SKM-1 (cell line): ENCODE measurements around the gene FBXO31.

ENCODE experiments used
- DNase-seq: peaks from one replicate; lab custom pipeline; 2025; ENCODE audit not compliant: unreplicated experiment; lab: John Stamatoyannopoulos, UW

FBXO31 gene

DNA sequence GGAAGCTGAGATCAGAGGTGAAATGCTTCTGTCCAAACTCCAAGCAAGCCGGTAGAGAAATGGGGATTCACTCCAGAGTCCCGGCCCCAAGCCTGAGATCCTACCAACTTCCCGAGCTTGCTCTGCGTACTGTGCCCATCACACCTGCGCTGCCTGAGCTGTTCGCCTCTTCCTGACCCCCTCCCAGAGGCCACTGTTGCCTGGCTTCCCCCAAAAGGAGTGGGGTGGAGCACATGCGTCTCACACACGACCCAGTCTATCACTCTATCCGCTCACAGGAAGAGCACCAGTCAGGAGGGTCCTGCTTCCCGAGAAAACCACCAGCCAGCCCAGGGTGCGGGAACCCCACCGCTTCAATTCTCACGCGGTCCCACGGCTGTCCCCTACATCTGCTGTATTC is 52.9 kb downstream of the FBXO31 start:
- no peak for DNase-seq

DNA sequence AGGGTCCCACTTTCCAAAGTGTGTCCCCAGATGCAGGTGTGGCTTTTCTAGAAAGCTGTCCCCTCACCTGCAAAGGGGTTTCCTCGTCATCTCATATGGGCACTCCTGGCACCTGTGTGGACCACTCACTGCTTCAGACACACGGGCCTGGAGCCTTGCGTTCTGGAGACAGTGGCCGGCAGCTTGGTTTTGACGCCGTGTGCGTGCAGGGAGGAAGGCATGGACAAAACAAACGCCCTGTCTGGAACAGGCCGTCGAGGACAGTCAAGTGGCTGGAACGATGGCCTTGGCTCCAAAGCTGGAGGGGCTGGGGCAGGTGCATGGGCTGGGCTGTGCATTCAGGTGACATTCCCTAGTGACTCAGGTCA is 53.3 kb downstream of the FBXO31 start:
- no peak for DNase-seq

DNA sequence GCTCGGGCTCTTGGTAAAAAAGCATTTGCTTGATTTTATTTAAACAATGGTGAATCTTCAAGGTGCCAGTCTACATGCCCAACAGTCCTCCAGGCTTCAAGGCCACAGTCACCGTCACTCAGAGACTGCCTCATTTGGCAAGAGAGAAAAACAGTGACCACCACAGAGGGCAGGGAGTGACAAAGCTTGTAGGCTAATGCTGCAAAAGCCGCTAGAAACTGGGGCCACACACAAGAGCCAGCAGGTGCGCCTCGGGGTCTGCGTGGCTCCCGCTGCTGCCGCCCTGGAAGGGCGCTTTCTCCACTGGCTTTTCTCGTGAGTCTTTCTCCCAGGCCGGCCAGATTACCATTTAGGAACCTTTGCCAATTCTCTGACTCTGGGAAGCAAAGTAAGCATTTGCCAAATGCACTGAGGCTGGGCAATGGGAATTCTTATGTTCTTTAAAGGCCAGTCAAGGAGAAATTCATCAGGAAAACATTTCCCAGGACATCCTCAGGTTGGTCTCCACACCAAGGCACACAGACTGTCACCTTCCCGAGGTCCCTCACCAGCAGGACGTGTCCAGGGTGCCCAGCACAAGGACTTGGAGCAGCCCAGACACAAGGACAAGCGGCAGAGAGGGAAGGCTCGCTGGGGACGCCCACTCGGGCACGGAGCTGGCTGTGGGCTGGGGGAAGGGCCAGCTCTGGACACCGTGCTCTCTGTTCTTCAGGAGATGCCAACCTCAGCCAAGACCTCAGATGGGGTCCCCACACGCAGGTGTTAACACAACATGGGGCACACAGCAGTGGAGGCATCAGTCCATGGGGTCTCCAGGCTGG is 53.9 kb downstream of the FBXO31 start:
- no peak for DNase-seq

DNA sequence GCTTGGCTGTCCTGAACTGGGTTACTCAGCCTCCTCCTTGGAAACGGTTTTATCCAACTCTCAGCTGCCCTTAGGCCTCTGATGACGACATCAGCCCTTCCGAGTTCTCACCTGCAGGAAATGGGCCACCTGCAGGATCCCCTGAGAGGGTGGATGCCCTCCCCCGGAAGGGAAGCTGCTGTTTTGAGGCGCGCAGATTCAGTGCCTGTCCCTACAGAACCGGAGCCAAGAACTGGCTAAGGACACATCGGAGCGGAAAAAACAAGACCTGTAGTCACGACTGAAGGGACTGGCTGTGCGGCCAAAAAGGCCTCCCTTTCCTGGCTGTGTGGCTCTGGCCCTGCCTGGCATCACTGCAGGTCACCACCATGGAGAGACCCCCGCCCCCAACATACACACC is 54.7 kb downstream of the FBXO31 start:
- no peak for DNase-seq

DNA sequence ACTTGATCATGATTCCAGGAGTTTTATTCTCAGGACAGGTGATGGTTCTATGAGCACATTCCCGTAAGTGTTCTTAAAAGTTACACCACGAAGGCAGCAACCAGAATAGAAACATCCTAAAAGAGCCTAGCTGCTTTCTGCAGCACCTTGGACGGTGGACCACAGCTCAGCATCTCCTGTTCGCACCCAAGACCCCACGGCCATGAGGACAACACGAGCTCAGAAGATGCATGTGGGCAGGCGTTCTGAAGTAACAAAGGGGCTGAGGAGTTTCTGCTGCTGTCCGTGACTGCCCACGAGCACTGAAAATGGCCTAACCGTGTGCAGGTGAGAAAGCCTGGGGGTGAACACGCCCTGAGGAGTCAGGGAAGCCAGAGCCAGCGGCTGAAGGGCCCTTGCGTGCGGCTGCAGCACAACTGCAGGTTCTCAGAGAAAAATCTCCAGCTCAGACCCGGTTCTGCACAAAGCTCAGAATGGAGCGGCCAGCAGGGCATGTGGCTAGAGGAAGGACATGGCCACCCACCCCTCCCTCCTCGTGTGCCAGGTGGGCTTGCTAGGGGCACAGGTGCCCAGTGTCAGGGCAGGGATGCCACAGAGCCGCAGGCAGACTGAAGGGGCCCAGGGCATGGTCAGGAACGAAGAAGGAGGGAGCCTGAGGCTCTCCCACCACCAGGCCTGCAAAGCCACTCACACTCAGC is 55.6 kb downstream of the FBXO31 start:
- no peak for DNase-seq

DNA sequence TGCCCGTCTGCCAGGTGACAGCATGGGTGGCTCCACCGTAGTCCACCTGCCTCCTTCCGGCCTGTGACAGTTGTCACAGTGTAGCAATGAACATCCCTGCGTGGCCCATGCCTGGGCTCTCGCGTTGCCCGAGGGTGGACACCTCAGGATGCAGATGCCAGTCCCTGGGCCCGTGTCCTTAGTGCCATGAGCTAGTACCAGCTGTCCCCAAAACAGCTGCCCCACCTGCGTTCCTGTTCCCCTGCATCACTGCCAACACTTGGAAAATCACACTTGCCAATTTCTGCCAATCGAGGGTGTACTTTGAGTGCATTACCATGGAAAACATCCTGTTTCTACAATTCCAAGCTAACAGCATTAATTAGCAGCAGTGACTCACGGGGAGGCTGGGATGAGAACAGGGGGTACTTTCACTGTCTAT is 57.4 kb downstream of the FBXO31 start:
- DNase-seq, result no peak

DNA sequence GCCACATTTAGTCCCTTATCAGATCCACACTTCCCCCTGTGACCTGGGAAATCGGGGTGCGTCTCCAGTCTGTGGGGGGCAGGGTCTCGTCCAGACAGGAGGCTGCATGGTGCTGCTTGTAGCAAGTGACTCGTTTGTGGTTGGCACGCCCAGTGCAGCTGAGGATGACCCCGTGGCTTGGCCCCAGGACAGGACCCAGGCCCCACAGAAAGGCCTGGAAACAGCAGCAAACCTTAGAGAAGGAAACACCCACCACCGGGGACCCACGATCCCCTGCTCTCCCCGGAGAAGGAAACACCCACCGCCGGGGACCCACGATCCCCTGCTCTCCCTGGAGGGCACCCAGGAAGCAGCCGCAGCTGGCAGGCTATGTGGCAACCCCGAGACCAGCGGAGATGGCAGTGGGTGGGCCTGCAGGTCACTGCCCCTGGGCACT is 58.1 kb downstream of the FBXO31 start:
- DNase-seq, result no peak

DNA sequence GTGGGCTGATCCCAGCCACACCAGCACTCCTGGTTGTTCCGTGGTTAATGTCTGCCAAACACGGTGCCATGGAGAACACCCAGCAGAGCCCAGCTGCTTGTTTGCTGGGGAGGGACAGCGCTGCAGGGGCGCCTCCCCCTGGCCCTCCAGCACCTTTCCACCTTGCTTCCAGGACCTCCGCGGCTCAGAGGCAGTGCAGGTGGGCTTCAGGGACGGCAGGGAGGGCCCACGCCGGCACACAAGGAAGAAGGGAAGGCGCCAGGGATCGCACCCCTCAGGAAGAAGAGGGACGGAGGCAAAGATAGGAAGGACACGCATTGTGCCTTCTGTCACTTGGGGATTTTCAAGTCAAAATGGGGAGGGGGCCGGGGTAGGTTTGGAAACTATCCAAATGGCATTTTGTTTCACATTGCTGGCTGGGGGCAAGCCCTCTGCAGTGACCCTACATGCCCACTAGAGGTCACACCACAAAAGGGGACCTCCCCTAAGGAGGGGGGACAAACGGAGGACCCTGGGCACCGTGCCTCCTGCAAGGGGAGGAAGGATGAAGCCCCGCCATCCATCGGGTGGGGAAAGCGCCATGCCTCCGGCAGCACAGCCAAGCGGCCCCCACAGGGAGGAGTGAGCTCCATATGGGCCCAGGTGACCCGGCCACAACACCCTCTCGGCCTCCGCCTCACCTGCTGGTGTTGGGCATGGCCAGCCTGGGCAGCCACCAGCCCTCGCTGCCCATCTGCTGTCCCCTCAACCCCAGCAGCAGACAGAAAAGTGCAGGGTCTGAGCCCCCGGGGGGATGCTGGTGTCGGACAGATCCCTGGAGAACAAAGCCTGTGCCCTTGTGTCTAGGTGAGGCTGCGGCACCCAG is 58.9 kb downstream of the FBXO31 start:
- DNase-seq, result no peak

DNA sequence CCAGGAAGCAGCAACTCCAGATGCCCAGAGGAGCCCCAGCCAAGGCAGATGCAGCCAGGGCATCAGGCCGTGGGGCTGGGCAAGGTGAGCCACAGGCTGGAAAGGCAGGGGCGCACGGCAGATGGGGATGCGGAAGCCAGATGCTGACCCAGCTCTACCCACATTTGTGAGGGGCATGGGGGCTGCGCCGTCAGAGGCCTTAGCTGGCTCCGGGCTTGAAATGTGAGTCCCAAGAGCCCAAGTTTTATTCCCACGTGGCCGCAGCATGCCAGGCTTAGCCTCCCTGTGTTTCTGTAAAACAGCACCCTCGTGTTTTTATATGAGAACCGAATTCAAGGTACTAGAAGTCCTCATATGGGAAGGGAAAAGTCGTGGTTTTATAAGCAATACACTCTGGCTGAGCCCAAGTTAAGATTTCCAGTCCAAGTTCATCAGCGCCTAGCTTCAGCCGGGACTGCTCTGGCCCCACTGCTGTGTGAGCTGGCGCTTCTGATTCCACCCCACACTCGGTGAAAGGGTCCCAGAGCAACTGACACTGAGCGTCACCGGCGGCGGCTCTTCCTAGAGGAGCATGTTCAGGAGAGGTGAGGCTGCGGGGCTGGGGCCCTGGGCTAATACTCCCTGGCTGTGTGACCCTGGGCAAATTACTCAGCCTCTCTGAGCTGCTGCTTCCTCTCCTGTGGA is 59.7 kb downstream of the FBXO31 start:
- no peak for DNase-seq

DNA sequence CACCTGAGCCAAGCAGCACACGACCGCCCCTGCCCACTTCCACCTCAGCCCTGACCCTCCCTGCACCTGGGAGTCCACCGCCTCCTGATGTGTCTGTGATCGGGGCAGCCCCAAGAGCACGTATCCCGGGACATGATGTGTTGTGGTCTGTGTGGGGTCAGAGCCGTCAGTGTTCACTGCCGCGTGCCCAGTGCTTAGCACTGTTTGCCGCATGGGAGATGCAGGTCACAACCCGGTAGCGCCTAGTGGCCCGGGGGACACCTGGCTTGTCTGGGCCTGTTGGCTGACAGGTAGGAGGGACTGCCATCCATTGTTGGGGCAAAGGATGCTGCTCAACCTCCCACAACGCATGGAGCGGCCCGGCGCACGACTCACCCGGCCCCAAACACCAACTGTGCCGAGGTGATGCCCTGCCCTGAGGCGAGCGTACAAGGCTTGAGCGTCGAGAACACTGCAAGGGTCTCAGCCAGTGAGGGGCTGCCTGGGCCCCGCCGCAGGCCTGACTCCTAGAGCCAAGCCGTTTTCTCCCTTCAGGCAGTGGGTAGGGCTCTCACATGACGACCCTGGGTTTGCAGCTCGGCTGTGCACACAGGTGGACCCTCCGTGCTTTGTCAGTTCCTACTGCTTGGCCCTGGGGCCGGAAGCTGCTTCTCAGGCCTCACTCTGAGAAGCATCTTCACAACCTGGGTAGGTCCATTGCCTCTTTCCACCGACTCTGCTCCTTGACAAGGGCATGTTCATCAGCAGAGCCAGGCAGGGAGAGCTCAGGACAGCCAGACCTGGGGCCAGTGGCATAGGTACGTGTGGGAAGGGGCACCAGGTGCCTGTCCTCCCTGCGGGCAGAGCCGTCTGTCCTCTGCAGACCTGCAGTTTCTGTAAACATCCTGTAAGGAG is 60.5 kb downstream of the FBXO31 start:
- no peak for DNase-seq

DNA sequence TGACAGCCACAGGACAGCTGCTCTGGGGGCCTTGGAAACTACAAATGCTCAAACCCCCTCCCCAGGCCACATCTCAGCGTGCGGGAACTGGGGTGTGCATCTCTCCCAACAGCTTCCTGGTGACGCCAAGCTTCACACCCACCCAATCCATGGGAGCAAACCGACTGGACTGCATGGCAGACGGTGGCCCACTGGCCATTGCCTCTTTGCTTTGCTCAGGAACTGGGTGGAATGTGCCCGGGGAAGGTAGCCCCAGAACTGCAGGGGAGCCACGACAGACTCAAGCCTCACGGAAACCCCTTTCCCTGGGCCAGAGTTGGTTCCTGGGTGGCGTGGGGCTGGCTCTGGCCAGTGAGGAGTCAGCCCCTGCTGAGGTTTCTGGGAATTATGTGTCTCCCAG is 61.2 kb downstream of the FBXO31 start:
- DNase-seq, result no peak

DNA sequence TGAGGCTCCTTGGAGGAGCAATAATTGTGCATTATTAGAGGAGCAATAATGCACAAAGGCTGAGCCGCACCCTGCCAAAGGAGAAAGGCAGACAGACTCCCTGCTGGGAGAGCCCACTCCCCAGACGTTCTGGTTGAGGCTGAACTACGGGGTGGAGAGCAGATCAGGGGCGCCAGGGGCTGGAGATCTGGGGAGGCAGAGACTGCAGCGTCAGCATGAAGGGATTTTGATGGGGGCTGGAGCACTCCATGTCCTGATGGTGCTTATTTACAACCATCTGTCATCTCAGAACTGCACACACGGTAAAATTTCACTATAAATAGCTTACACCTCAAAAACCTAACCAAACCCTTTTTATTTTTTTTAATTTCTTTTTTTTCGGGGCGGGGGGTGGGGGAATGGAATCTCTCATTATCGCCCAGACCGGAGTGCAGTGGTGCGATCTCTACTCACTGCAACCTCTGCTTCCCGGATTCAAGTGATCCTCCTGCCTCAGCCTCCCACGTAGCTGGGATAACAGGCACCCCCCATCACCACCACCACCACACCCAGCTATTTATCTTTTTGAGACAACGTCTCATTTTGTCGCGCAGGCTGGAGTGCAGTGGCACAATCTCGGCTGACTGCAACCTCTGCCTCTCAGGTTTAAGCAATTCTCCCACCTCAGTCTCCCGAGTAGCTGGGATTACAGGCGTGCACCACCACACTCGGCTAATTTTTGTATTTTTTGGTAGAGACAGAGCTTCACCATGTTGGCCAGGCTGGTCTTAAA is 62.1 kb downstream of the FBXO31 start:
- no peak for DNase-seq

DNA sequence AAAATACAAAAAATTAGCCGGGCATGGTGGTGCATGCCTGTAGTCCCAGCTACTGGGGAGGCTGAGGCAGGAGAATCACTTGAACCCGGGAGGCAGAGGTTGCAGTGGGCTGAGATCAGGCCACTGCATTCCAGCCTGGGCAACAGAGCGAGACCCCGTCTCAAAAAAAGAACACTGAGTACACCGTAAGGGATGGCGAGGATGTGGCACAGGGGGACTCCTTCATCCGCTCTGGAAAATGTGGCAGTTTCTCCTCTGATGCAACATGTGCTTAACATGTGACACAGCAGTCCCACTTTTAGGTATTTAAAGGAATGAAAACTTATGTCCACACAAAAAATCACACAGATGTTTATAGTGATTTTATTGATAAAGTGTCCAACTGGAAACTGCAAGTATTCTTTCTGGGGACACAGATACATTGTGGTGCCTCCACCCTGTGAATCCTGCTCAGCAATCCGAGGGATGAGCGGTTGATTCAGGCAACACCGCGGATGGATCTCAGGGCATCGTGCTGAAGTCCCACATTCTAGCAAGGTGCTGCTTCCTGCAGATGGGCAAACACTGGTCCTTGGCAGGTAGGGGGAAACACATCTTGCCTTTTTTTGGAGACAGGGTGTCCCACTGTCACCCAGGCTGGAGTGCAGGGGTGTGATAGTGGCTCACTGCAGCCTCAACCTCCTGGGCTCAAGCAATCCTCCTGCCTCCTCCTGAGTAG is 62.9 kb downstream of the FBXO31 start:
- no peak for DNase-seq

DNA sequence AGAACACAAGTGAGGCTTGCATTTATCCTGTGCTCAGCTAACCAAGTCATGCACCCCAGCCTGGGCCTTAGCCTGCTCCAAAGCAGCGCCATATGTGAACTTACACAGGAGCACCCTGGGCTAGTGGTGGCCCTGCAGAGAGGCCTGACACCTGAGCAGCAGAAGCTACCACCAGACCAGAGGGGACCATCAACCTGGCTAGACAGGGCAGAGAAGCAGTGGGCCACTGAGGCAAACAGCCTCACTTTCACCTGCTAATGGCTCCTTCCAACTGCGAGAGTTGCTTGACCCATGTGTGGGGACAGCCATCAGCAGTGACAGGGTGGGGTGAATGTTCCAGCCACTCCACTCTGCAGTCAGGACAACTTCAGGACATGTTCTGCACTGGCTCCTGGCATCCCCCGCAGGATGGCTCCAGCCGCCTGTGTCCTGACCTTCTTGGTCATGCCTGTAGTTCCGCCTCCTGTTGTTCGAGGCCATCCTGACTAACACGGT is 63.5 kb downstream of the FBXO31 start:
- no peak for DNase-seq

DNA sequence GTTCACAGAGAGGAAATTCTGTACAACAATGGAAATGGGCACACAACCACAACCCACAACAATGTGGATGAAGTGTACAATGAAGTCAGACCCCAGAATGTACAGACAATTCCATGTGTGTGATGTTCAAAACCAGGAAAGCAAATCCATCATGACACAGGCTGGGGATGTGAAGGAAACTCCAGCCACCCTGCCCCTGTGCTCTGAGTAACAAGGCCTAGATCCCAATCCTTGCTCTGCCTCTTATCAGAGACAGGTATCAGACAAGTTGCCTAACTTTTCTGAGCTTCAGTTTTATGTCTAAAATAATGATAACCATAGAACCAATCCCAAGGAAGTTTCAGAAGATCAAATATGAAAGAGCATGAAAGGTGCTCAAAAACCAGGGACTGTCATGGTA is 64.6 kb downstream of the FBXO31 start:
- no peak for DNase-seq

DNA sequence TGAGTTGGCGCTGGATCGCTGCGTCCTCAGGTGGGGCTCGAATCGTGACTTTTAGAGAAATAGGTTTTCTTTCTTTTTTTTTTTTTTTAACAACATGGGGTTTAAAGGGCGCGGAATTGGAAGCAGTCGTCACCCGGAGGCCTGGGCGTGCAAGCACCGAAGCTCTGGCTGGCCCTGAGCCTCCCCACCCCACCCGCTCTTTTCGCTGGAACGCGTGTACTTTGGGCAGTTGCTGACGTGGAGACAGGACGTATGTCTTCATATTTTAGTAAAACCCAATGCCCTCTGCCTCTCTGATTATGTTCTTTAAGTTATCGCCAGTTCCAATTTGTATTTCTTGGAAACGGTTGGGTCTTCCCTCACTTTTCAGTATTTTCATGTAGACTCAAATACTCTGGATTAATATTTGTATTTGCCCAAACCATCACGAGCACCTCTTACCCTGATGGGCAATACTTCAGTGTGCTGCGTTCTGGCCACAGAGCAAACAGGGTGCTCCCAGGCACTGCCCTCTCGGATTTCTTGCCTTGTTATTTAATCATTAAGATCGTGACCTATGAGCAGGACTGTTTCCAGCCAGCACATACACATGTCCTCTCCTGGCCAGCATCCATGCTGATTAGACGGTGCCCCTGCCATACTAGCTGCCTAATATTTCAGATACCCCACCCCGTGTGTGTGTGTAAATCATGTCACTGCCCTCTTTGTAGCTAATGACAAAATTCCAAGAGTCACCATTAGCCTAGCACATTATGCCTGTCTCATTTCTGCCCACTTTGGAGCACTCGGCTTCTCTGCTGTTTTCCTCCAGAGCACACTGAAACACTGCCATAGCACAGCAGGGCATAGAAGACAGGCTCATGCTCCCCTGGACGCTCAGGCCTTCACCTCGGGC is 65.6 kb downstream of the FBXO31 start:
- no peak for DNase-seq

DNA sequence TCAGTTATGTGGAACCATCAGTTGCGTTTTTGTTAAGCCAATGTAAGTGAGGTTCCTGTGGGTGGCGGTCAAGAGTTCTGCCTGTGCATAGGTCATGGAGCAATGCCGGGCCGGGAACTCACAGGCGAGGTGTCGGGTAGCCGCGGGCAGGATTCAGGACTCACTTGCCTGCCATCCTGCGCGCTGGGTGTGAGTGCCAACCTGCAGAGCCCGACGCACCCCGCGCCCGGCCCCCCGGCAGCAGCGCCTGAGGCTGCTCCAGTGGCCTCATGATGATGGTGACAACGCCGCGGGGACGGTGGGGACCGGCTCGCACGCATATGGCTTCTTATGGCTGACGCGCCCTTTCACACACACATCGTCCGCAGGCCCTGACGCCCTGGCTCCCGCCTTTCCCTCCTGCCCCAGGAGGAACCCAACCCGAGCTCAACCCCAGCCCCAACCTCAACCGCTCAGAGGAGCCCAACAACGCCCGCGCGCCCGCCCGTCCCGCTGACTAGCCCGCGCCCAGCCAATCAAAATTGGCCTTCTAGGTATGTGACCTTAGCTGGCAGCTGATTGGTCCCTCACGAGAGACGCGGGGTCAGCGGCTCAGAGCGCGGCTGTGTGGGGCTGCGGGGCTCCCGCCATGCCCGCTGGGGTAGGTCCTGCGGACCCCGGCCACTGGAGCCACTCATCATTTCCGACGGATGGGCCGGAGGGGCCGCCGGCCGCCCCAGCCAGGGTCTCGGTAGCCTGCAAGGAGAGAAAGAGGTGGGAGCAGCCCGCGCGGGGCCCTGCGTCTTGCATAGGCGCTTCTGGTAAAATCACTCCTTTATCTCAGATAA is 66.4 kb downstream of the FBXO31 start, which contains the start of gene C16orf95:
TSS of gene C16orf95 (minus strand) at position 470 of the 827 bp plus-strand sequence. CDS start at position 320, 150 bp downstream.
- peak; percentile 69 for DNase-seq
